Body of pancreas (tissue), 4 donors: ENCODE results near the gene RLBP1.

Source experiments
- POLR2A ChIP-seq, 3 donors: fragments of 450-650 bp; IDR thresholded peaks; one replicate each; pipeline ENCODE4 v1.6.1; 2016; ENCODE audit warnings: antibody characterized with exemption in 3 of 3, mild to moderate bottlenecking in 2 of 3
- TF ChIP-seq, protein P1 (sequence below), 7 experiments: fragments of 450-650 bp in 4 of 7; fragments of 200-600 bp in 3 of 7; sonication (generic) in 3 of 7; IDR thresholded peaks; one replicate each; pipeline ENCODE4 v1.5.1; 2016 to 2019; ENCODE audit warnings: antibody characterized with exemption in 7 of 7

DNA sequence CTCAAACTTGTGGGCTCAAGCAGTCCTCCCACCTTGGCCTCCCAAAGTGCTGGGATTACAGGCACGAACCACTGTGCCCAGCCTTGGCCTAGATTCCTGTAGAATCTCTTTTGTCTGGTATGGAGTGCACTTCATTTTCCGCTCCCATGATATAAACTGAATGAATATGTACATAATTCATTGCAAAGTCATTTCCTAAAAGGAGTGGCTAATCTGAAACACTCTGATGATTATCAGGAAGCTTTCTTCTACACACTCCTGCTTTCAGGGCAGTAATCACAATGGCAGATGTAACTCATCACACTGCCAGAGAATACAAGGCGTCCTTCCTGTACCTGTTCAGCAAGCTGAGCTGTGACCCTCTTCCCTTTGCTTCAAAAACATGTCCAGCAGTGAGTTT lies 28.6 kb downstream of the RLBP1 start:
- TF ChIP-seq, protein P1, sequence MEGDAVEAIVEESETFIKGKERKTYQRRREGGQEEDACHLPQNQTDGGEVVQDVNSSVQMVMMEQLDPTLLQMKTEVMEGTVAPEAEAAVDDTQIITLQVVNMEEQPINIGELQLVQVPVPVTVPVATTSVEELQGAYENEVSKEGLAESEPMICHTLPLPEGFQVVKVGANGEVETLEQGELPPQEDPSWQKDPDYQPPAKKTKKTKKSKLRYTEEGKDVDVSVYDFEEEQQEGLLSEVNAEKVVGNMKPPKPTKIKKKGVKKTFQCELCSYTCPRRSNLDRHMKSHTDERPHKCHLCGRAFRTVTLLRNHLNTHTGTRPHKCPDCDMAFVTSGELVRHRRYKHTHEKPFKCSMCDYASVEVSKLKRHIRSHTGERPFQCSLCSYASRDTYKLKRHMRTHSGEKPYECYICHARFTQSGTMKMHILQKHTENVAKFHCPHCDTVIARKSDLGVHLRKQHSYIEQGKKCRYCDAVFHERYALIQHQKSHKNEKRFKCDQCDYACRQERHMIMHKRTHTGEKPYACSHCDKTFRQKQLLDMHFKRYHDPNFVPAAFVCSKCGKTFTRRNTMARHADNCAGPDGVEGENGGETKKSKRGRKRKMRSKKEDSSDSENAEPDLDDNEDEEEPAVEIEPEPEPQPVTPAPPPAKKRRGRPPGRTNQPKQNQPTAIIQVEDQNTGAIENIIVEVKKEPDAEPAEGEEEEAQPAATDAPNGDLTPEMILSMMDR (IDR thresholded peaks at IDR 0.05) = no peak
- no peak for TF ChIP-seq POLR2A (IDR thresholded peaks at IDR 0.05)
